Lung (tissue), 12 donors: Measurements from ENCODE around the gene RNF2. TPM values are rescaled to one million over a fixed set of nuclear protein-coding genes. Genes with fewer than 3 reads are reported as not detected.

Experiments used
- ATAC-seq: fragments of 200-7000 bp; cut with Tn5 transposase; one replicate; pipeline ENCODE4 v1.9.1; 2020; ENCODE audit warnings: moderate number of reproducible peaks; ENCODE audit not compliant: insufficient read depth, low FRiP score
- DNase-seq, 3 donors: peaks; one replicate each; pipeline ENCODE4 v3.0.0-alpha.2; 2013 to 2017
- H3K27ac ChIP-seq, 2 donors: one replicate each; pipeline ENCODE4 v1.5.1; 2013; ENCODE audit warnings: mild to moderate bottlenecking in 2 of 2, moderate library complexity in 2 of 2, control low read depth in 1 of 2, inconsistent platforms in 1 of 2, low read depth in 1 of 2, low read length in 1 of 2
- H3K27me3 ChIP-seq, 3 donors: one replicate each; pipeline ENCODE4 v1.5.1; 2013; ENCODE audit warnings: low read length in 2 of 3; ENCODE audit not compliant: control insufficient read depth in 3 of 3, insufficient read depth in 3 of 3
- H3K36me3 ChIP-seq, 4 donors: one replicate each; pipeline ENCODE4 v1.5.1; 2013; ENCODE audit warnings: low read length in 4 of 4, mild to moderate bottlenecking in 1 of 4, moderate library complexity in 1 of 4; ENCODE audit not compliant: control insufficient read depth in 4 of 4, insufficient read depth in 4 of 4
- H3K4me1 ChIP-seq, 5 donors: one replicate each; pipeline ENCODE4 v1.5.1; 2013; ENCODE audit warnings: low read length in 5 of 5, mild to moderate bottlenecking in 2 of 5, moderate library complexity in 1 of 5; ENCODE audit not compliant: control insufficient read depth in 5 of 5, insufficient read depth in 5 of 5
- H3K4me3 ChIP-seq: one replicate; pipeline ENCODE4 v1.5.1; 2013; ENCODE audit warnings: mild to moderate bottlenecking, control low read depth, moderate library complexity
- H3K9ac ChIP-seq, 2 donors: one replicate each; pipeline ENCODE4 v1.5.1; 2013; ENCODE audit warnings: low read length in 2 of 2, control low read depth in 1 of 2; ENCODE audit not compliant: insufficient read depth in 1 of 2
- H3K9me3 ChIP-seq, 4 donors: one replicate each; pipeline ENCODE4 v1.5.1; 2013; ENCODE audit warnings: low read length in 3 of 4, mild to moderate bottlenecking in 1 of 4, moderate library complexity in 1 of 4; ENCODE audit not compliant: control insufficient read depth in 4 of 4, insufficient read depth in 3 of 4
- WGBS, 2 donors: extraction: QIAGEN DNeasy Blood & Tissue Kit; methylation state at CpG; one replicate each; pipeline ENCODE4 v1.1.7; 2013; 5-methylcytosine and 5-hydroxymethylcytosine counted together
- polyA plus RNA-seq, 2 donors: library from polyadenylated mRNA; stranded (reverse); fragments of 200-250 nt; gene quantifications; one replicate each; pipeline ENCODE4 v1.2.1, GENCODE V29; 2013
- total RNA-seq, 2 donors: library from RNA; depleted of rRNA in 1 of 2; stranded (reverse); fragments of >200 nt in 1 of 2; gene quantifications; one replicate each; pipeline ENCODE4 v1.2.1, GENCODE V29; 2014 to 2021
- TF ChIP-seq, protein P1 (sequence below): IDR thresholded peaks from 2 replicates; pipeline ENCODE4 v1.5.1; 2012; ENCODE audit warnings: mild to moderate bottlenecking; ENCODE audit errors: control extremely low read depth, extremely low read depth
- donor health status: control.
- donor health status: control.
- donor health status: Bipolar disorder and iron deficiency.
- donor health status: healthy.
- donor health status: DM: yes; HTN: yes; CAD: no.

RNF2 gene
- total and polyA plus RNA-seq, 4 donors, result 4.7 to 31.5 (median 12.2) TPM

DNA sequence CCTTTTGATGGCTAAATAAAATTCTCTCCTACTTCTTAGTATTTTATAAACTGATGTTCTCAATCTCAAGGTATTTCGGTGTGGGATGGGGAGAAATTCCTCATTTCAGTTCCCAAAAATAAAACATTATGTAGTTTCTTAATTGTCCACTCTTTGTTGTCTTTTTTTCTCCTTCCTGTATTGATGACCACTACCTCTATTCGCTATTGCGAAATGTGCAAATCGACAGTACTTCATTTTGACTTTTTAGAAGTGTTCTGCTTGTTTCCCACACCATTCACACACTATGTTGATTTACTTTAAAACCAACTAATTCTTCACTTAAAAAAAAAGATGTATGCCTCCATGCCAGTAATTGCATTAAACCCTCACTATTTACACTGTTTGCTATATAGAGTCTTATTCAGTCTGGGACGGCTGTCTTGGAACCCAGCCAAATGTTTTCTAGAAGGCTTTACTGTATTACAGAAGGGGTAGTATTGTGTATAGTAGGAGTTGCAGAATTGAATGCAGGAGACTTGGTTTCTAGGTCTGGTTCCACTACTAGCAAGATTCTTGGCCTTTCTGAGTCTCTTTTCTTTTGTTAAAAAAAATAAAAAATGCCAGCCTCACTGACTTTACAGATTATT is 5.6 kb downstream of the RNF2 start:
- Histone ChIP-seq H3K9me3 (no peaks in the 10 kb centered on the region), H3K27me3 (no peaks in the 10 kb centered on the region), H3K4me3 (no peak overlapping the region), H3K4me1 (peaks cover 6 to 20% (median 14%) of the 10 kb centered on the region in 5 donors), H3K27ac (no peak overlapping the region), H3K9ac (no peak overlapping the region), H3K36me3 (no peaks in the 10 kb centered on the region)
- WGBS, 2 donors, result 38 to 61% methylated on average over 5 of the region's 5 CpGs
- DNase-seq (peak; percentile 23 to 73 (median 67)), ATAC-seq (no peak)
- TF ChIP-seq, protein P1, sequence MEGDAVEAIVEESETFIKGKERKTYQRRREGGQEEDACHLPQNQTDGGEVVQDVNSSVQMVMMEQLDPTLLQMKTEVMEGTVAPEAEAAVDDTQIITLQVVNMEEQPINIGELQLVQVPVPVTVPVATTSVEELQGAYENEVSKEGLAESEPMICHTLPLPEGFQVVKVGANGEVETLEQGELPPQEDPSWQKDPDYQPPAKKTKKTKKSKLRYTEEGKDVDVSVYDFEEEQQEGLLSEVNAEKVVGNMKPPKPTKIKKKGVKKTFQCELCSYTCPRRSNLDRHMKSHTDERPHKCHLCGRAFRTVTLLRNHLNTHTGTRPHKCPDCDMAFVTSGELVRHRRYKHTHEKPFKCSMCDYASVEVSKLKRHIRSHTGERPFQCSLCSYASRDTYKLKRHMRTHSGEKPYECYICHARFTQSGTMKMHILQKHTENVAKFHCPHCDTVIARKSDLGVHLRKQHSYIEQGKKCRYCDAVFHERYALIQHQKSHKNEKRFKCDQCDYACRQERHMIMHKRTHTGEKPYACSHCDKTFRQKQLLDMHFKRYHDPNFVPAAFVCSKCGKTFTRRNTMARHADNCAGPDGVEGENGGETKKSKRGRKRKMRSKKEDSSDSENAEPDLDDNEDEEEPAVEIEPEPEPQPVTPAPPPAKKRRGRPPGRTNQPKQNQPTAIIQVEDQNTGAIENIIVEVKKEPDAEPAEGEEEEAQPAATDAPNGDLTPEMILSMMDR, result no peak

DNA sequence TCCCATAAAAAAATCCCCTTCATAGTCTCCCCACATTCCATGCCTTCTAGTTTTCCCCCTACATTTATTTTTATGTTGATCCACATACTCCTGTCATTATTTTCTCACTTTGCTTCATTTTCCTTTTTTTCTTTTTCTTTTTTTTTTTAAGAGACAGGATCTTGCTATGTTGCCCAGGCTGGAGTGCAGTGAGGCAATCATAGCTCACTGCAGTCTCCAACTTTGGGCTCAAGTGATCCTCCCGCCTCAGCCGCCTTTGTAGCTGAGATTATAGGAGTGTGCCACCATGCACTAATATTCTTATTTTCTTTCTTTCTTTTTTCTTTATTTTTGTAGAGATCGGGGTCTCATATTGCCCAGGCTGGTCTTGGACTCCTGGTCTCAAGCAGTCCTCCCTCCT is 7.8 kb downstream of the RNF2 start:
- ATAC-seq, result no peak
- TF ChIP-seq, protein P1, result no peak
- WGBS, 2 donors, result 98 to 99% methylated on average over 3 of the region's 3 CpGs

DNA sequence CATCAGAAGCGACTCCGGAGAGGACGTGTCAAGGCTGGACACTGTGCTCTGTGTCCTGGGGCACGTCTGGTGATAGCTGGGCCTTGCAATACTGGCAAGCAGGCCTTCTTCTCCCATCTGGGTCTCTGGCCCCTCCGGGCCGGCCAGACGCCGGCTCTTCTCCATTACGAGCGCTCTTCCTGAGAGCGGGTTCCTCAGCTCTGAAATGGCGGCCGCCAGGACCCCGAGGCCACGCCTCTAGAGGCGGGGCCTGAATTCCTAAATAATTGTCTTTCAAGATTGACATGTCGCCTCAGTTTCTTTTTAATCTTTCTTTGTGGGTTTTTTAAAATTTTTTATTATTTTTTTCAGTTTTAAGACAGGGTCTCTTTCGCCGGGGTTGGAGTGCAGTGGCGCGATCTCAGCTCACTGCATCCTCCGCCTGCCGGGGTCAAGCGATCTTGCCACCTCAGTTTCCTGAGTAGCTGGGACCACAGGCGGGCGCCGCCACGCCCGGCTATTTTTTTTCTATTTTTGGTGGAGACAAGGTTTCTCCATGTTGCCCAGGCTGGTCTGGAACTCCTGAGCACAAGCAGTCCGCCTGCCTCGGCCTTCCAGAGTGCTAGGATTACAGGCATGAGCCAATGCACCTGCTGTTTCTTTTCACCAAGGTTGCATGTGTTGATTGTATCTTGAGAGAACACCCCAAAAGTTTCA is 9.2 kb downstream of the RNF2 start:
- no peak overlapping the region for H3K27ac ChIP-seq
- WGBS, 2 donors, result 97% methylated on average over 31 of the region's 31 CpGs

More for the DNA sequence above, 7.8 kb downstream of the RNF2 start:
- Histone ChIP-seq H3K9ac (no peak overlapping the region), H3K27me3 (no peaks in the 10 kb centered on the region), H3K4me1 (peaks cover 0 to 9% (median 7%) of the 10 kb centered on the region in 5 donors), H3K4me3 (no peak overlapping the region), H3K27ac (no peak overlapping the region), H3K36me3 (no peaks in the 10 kb centered on the region), H3K9me3 (no peaks in the 10 kb centered on the region)
- no peak for DNase-seq

More for the DNA sequence above, 9.2 kb downstream of the RNF2 start:
- Histone ChIP-seq H3K4me1 (peaks cover 0 to 11% (median 3%) of the 10 kb centered on the region in 5 donors), H3K9ac (no peak overlapping the region), H3K9me3 (no peaks in the 10 kb centered on the region), H3K36me3 (no peaks in the 10 kb centered on the region), H3K27me3 (no peaks in the 10 kb centered on the region), H3K4me3 (no peak overlapping the region)
- DNase-seq (no peak), ATAC-seq (no peak)
- TF ChIP-seq, protein P1, result no peak
